Tibial artery (tissue), 4 donors: ENCODE measurements around the gene LRP3.
"Not testable (repeated sequence)": the region's sequence is repeated elsewhere in the genome, so short reads cannot be mapped to it uniquely, and the experiment has no call there.

ENCODE experiments used
- DNase-seq, 2 donors: peaks; one replicate each; pipeline ENCODE4 v3.0.0-alpha.2; 2019
- H3K27ac ChIP-seq, 2 donors: fragments of 200-600 bp; sonication (generic) in 1 of 2; 1 replicate in 1 of 2; 2 replicates in 1 of 2; pipeline ENCODE4 v1.5.1; 2018 to 2019; ENCODE audit warnings: mild to moderate bottlenecking in 1 of 2
- H3K27me3 ChIP-seq, 2 donors: fragments of 200-600 bp; sonication (generic) in 1 of 2; one replicate each; pipeline versions ENCODE4 v1.5.1 to v1.6.0; 2016 to 2019
- H3K36me3 ChIP-seq, 3 donors: fragments of 200-600 bp; sonication (generic) in 2 of 3; one replicate each; pipeline ENCODE4 v1.5.1; 2016 to 2019; ENCODE audit warnings: mild to moderate bottlenecking in 2 of 3
- H3K4me1 ChIP-seq, 4 donors: fragments of 200-600 bp; sonication (generic) in 2 of 4; 1 replicate in 3 of 4; 2 replicates in 1 of 4; pipeline ENCODE4 v1.5.1; 2016 to 2019
- H3K4me3 ChIP-seq, 2 donors: fragments of 200-600 bp; sonication (generic) in 1 of 2; 1 replicate in 1 of 2; 2 replicates in 1 of 2; pipeline ENCODE4 v1.5.1; 2018 to 2019; ENCODE audit warnings: mild to moderate bottlenecking in 2 of 2
- H3K9me3 ChIP-seq, 3 donors: fragments of 200-600 bp; sonication (generic) in 1 of 3; one replicate each; pipeline ENCODE4 v1.5.1; 2016 to 2019
- intact Hi-C: fragments of 100-400 bp; cut with DNase I; formaldehyde crosslinking; loops from one replicate; pipeline ENCODE4 v1.15.0; 2023; ENCODE audit warnings: low total_unique reads
- TF ChIP-seq, protein P1 (sequence below), 2 experiments: fragments of 200-600 bp in 1 of 2; fragments of 450-650 bp in 1 of 2; IDR thresholded peaks; one replicate each; pipeline ENCODE4 v1.5.1; 2017 to 2019; ENCODE audit warnings: antibody characterized with exemption in 2 of 2, mild to moderate bottlenecking in 1 of 2, moderate library complexity in 1 of 2

LRP3 gene

DNA sequence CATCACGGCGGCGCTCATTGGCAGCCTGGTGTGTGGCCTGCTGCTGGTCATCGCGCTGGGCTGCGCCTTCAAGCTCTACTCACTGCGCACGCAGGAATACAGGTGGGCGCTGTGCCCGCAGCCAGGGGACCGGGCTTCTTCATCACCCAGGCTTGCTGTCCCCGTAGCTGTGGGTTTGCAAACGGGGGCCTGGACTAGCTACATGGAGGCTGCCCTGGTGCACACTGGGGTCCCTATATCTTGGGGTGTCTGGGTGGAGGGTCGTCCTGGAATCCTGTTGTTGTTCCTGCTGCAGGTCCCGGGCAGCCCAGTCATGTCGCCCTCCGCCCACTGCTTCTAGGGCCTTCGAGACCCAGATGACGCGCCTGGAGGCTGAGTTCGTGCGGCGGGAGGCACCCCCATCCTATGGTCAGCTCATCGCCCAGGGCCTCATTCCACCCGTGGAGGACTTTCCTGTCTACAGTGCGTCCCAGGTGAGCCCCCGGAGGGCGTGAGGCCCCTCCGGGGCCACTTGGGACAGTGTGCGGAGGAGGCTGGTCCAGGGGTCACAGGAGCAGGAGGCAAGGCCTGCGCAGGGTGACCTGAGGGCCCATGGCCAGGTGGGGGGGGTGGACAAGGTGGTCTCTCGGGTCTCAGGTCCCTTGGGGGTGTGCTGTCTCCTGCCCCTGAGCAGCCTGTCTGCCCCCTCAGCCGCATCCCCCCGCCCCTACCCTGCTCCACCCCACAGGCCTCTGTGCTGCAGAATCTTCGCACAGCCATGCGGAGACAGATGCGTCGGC lies 12.3 kb downstream of the LRP3 start:
- H3K4me1 ChIP-seq, result no peaks in the 10 kb centered on the region
- no peaks in the 10 kb centered on the region for H3K9me3 ChIP-seq
- no peak overlapping the region for H3K4me3 ChIP-seq
- H3K27ac ChIP-seq, result no peak overlapping the region
- H3K27me3 ChIP-seq, result no peaks in the 10 kb centered on the region
- no peak for DNase-seq
- TF ChIP-seq, protein P1, sequence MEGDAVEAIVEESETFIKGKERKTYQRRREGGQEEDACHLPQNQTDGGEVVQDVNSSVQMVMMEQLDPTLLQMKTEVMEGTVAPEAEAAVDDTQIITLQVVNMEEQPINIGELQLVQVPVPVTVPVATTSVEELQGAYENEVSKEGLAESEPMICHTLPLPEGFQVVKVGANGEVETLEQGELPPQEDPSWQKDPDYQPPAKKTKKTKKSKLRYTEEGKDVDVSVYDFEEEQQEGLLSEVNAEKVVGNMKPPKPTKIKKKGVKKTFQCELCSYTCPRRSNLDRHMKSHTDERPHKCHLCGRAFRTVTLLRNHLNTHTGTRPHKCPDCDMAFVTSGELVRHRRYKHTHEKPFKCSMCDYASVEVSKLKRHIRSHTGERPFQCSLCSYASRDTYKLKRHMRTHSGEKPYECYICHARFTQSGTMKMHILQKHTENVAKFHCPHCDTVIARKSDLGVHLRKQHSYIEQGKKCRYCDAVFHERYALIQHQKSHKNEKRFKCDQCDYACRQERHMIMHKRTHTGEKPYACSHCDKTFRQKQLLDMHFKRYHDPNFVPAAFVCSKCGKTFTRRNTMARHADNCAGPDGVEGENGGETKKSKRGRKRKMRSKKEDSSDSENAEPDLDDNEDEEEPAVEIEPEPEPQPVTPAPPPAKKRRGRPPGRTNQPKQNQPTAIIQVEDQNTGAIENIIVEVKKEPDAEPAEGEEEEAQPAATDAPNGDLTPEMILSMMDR (IDR thresholded peaks at IDR 0.05), result no peak
- intact Hi-C loops, result no loop called here
- peaks cover 0 to 65% (median 35%) of the 10 kb centered on the region in 3 donors for H3K36me3 ChIP-seq

DNA sequence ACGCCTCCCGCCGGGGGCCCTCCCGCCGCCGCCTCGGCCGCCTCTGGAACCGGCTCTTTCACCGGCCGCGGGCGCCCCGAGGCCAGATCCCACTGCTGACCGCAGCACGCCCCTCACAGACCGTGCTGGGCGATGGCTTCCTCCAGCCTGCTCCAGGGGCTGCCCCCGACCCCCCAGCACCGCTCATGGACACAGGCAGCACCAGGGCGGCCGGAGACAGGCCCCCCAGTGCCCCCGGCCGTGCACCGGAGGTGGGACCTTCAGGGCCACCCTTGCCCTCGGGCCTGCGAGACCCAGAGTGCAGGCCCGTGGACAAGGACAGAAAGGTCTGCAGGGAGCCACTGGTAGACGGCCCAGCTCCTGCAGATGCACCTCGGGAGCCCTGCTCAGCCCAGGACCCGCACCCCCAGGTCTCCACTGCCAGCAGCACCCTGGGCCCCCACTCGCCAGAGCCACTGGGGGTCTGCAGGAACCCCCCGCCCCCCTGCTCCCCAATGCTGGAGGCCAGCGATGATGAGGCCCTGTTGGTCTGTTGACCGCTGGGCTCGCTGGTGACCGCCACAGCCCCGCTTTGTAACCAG lies 13.0 kb downstream of the LRP3 start:
- peaks cover 0 to 58% (median 35%) of the 10 kb centered on the region in 3 donors for H3K36me3 ChIP-seq

GRCh38 chr19:33207903-33208302 lies 13.8 kb downstream of the LRP3 start:
- H3K36me3 ChIP-seq, result peaks cover 0 to 50% (median 31%) of the 10 kb centered on the region in 3 donors
- H3K9me3 ChIP-seq, result no peaks in the 10 kb centered on the region
- H3K4me3 ChIP-seq, result no peak overlapping the region
- intact Hi-C loops, result no loop called here
- no peak for DNase-seq
- no peaks in the 10 kb centered on the region for H3K27me3 ChIP-seq
- no peak overlapping the region for H3K27ac ChIP-seq
- no peaks in the 10 kb centered on the region for H3K4me1 ChIP-seq
- TF ChIP-seq, protein P1 (IDR thresholded peaks at IDR 0.05), result no peak

More for the DNA sequence above, 13.0 kb downstream of the LRP3 start:
- intact Hi-C loops, result no loop called here
- DNase-seq, result no peak
- Histone ChIP-seq H3K4me1 (no peaks in the 10 kb centered on the region), H3K27me3 (no peaks in the 10 kb centered on the region), H3K27ac (no peak overlapping the region), H3K9me3 (no peaks in the 10 kb centered on the region), H3K4me3 (no peak overlapping the region)
- TF ChIP-seq, protein P1 (IDR thresholded peaks at IDR 0.05), result no peak

DNA sequence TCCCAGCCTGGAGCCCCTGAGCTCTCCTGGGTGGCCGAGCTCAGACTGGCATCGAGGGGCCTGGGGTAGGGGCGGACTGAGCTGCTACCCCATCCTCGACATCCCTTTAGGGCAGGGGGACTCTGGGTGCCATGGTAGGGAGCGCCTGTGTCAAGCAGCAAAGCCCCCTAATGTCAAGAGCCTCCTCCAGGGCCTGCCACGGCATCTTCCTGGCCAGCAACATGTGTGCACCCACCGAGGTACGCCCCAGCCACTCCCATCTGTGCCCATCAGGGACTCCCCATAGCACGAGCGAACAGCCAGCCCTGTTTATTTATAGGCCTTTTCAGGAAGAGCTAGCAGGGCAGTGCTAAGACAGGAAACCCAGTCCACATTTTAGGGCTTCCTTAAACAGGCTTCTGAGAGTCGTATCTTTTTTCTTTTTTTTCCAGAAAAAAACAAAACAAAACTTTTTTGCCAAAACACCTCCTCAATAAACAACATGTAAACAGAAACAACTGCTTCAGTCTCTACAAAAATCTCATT lies 14.3 kb downstream of the LRP3 start:
- Histone ChIP-seq H3K27me3 (no peaks in the 10 kb centered on the region), H3K36me3 (peaks cover 0 to 45% (median 30%) of the 10 kb centered on the region in 3 donors), H3K27ac (no peak overlapping the region), H3K4me3 (no peak overlapping the region), H3K9me3 (no peaks in the 10 kb centered on the region), H3K4me1 (no peaks in the 10 kb centered on the region)
- intact Hi-C loops, result no loop called here
- TF ChIP-seq, protein P1 (IDR thresholded peaks at IDR 0.05), result no peak
- no peak for DNase-seq

DNA sequence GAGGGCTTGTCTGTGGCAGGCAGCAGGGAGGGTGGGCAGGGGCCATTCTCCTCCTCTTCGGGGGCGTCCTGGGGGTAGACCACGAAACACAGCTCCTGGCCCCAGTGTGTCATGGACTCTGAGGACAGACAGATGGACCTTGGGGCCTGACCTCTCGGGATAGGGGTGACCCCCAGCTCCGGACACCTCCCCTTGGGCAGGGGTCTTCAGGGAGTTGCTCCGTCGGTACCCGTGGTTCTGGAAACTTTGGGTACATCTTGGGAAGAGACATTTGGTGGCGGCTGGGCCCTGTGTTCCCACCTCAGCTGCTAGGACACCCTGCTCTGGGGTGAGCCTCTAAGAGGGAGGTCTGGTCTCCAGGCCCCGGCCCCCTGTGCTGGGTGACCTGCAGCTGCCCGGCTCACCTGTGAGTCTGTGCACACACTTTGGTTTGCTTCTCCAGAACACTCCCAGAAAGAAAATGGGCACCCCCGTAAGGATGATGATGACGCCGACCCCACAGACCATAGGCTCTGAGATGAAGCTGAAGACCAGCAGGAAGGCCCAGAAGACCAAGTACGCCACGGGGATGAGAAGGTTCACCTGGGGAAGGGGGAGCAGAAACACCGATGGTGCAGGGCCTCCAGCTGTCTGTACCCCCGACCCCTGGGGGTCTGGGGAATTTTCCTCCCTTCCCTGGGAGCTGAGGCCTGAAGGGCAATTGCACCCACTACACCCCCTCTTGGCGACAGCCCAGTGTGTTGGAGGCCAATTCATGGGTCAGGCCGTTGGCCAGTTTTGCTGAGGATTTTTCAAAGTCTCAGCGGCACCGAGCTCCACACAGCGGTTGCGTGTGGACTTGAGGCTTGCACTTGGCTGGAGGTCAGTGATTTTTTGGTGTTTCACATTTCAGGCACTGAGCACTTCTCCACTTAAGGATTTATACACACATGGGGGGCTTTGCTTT lies 15.0 kb downstream of the LRP3 start:
- TF ChIP-seq, protein P1 (IDR thresholded peaks at IDR 0.05), result no peak
- intact Hi-C loops, result no loop called here
- no peak for DNase-seq
- no peaks in the 10 kb centered on the region for H3K4me1 ChIP-seq
- no peak overlapping the region for H3K4me3 ChIP-seq
- H3K9me3 ChIP-seq, result no peaks in the 10 kb centered on the region
- no peaks in the 10 kb centered on the region for H3K27me3 ChIP-seq
- H3K36me3 ChIP-seq, result peaks cover 0 to 38% (median 30%) of the 10 kb centered on the region in 3 donors
- no peak overlapping the region for H3K27ac ChIP-seq

- peaks cover 0 to 31% (median 26%) of the 10 kb centered on the region in 3 donors for H3K36me3 ChIP-seq
- H3K9me3 ChIP-seq, DNase-seq, H3K4me1 ChIP-seq, intact Hi-C loops, H3K4me3 ChIP-seq, H3K27ac ChIP-seq, H3K27me3 ChIP-seq: not testable (repeated sequence)
Observed at GRCh38 chr19:33209850-33210230, 15.7 kb downstream of the LRP3 start.
